Erythroblast (primary cell): Measurements from ENCODE around the gene LHX6.

Source experiments
- GATA1 ChIP-seq: IDR thresholded peaks from 2 replicates; pipeline ENCODE4 v1.6.1; 2011; ENCODE audit warnings: low read depth, mild to moderate bottlenecking, control low read depth, low read length, moderate library complexity
- POLR2A ChIP-seq: IDR thresholded peaks from 2 replicates; pipeline ENCODE4 v1.6.1; 2011; ENCODE audit warnings: mild to moderate bottlenecking, low read length

DNA sequence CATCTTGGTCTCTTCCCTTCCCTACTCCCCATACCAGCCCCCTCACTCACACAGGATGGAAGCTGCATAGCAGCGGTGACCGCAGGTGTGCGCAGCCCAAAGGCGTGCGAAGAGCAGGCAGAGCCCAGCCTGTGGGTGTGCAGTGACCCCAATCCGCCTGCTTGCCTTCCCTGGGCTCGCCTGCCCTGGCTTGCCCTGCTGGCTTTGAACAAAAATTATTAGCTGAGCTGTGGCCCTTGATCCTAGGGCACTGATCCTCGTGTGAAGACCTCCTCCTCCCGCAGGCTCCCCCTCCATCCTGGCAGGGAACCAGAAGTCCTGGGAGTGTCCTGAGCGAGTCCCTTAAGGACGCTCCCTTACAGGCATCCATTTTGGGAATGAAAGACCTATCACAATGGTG lies 37.2 kb downstream of the LHX6 start:
- TF ChIP-seq POLR2A (no peak), GATA1 (no peak)
